ENCODE results near the gene CAMTA1.

CAMTA1 gene

DNA sequence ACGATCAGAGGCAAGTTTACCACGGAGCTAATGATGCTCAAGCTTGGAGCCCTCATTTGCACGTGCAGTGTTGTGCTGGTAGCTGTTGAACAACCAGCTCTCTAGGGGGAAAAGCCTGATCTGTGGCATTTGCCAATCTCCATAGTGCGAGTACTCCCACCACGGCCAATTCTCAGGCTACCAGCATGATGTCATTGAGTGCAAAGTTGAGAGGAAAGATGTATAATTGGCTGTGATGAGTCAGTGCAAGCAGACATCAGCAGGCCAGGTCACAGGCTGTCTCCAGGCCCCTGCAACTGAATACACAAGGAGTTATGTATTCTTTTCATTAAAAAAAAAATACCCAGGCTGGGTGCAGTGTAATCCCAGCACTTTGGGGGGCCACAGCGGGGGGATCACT, 752.8 kb downstream of the CAMTA1 start (continued):
- TF ChIP-seq, protein P1, sequence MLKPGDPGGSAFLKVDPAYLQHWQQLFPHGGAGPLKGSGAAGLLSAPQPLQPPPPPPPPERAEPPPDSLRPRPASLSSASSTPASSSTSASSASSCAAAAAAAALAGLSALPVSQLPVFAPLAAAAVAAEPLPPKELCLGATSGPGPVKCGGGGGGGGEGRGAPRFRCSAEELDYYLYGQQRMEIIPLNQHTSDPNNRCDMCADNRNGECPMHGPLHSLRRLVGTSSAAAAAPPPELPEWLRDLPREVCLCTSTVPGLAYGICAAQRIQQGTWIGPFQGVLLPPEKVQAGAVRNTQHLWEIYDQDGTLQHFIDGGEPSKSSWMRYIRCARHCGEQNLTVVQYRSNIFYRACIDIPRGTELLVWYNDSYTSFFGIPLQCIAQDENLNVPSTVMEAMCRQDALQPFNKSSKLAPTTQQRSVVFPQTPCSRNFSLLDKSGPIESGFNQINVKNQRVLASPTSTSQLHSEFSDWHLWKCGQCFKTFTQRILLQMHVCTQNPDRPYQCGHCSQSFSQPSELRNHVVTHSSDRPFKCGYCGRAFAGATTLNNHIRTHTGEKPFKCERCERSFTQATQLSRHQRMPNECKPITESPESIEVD (tag by site-specific recombination; IDR thresholded peaks at IDR 0.05): no peak
- TF ChIP-seq ZNF280D (tag by site-specific recombination; IDR thresholded peaks at IDR 0.05) (0 out of 2 replicates have a peak, but pooled peaks have one; percentile 22), ZNF18 (tag by site-specific recombination; IDR thresholded peaks at IDR 0.05) (no peak), KLF16 (tag by site-specific recombination; IDR thresholded peaks at IDR 0.05) (no peak), GLIS2 (tag by site-specific recombination; IDR thresholded peaks at IDR 0.05) (no peak), ZNF768 (tag by site-specific recombination; IDR thresholded peaks at IDR 0.05) (no peak), ZSCAN16 (tag by site-specific recombination; IDR thresholded peaks at IDR 0.05) (no peak), ZBTB44 (tag by site-specific recombination; IDR thresholded peaks at IDR 0.05) (no peak), ZNF23 (tag by site-specific recombination; IDR thresholded peaks at IDR 0.05; ENCODE audit: borderline replicate concordance) (no peak), YY1 (tag by site-specific recombination; IDR thresholded peaks at IDR 0.05) (no peak), ZNF174 (tag by site-specific recombination; IDR thresholded peaks at IDR 0.05) (no peak), ZNF341 (tag by site-specific recombination; IDR thresholded peaks at IDR 0.05; ENCODE audit: low read depth) (no peak), KLF9 (tag by site-specific recombination; IDR thresholded peaks at IDR 0.05; ENCODE audit: low read depth) (no peak), ZNF785 (tag by site-specific recombination; IDR thresholded peaks at IDR 0.05) (no peak), ZNF585B (tag by site-specific recombination; IDR thresholded peaks at IDR 0.05) (no peak), ZNF548 (tag by site-specific recombination; IDR thresholded peaks at IDR 0.05) (no peak), ZNF558 (tag by site-specific recombination; IDR thresholded peaks at IDR 0.05) (0 out of 2 replicates have a peak, but pooled peaks have one; percentile 61), ZNF366 (tag by site-specific recombination; conservative IDR thresholded peaks at IDR 0.05) (0 out of 2 replicates have a peak, but pooled peaks have one; percentile 41), SCRT1 (tag by site-specific recombination; IDR thresholded peaks at IDR 0.05; ENCODE audit: borderline replicate concordance) (no peak), ZNF704 (tag by site-specific recombination; IDR thresholded peaks at IDR 0.05) (no peak), ZSCAN18 (tag by site-specific recombination; IDR thresholded peaks at IDR 0.05) (no peak), SCRT2 (tag by site-specific recombination; IDR thresholded peaks at IDR 0.05) (no peak), SP3 (tag by site-specific recombination; IDR thresholded peaks at IDR 0.05) (no peak; the same call in 1 of the 2 replicates), ZNF394 (tag by site-specific recombination; IDR thresholded peaks at IDR 0.05; ENCODE audit: borderline replicate concordance) (0 out of 2 replicates have a peak, but pooled peaks have one; percentile 28), ZNF555 (tag by site-specific recombination; conservative IDR thresholded peaks at IDR 0.05) (no peak), ZNF404 (tag by site-specific recombination; IDR thresholded peaks at IDR 0.05) (no peak), ZNF624 (tag by site-specific recombination; IDR thresholded peaks at IDR 0.05) (no peak)
- TF ChIP-seq, protein P2, sequence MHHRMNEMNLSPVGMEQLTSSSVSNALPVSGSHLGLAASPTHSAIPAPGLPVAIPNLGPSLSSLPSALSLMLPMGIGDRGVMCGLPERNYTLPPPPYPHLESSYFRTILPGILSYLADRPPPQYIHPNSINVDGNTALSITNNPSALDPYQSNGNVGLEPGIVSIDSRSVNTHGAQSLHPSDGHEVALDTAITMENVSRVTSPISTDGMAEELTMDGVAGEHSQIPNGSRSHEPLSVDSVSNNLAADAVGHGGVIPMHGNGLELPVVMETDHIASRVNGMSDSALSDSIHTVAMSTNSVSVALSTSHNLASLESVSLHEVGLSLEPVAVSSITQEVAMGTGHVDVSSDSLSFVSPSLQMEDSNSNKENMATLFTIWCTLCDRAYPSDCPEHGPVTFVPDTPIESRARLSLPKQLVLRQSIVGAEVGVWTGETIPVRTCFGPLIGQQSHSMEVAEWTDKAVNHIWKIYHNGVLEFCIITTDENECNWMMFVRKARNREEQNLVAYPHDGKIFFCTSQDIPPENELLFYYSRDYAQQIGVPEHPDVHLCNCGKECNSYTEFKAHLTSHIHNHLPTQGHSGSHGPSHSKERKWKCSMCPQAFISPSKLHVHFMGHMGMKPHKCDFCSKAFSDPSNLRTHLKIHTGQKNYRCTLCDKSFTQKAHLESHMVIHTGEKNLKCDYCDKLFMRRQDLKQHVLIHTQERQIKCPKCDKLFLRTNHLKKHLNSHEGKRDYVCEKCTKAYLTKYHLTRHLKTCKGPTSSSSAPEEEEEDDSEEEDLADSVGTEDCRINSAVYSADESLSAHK (tag by site-specific recombination; IDR thresholded peaks at IDR 0.05): no peak

Data from HEK293 (cell line).